ENCODE data around the gene EXOC2.
"Not testable (repeated sequence)": the region's sequence is repeated elsewhere in the genome, so short reads cannot be mapped to it uniquely, and the experiment has no call there.

The EXOC2 gene

DNA sequence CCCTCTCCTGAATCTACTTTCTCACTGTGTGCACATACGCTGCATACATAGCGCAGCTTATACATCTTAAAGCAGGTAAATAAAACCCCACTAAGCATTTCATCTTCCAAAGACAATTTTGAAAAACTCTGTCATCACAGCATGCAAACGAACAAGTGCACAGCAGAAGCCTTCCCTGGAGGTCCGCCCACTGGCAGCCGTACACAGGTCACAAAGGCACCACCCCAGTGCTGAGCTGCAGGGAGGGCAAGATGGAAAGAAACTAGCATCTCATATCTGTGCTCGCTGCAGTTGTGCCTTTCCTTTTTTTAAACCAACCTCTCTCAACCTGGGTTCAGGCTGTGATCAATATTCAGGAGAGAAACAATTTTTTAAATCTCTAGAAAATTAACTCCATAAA, 109.3 kb downstream of the EXOC2 start:
- no peak for DNase-seq (ENCODE audit: low spot score)

DNA sequence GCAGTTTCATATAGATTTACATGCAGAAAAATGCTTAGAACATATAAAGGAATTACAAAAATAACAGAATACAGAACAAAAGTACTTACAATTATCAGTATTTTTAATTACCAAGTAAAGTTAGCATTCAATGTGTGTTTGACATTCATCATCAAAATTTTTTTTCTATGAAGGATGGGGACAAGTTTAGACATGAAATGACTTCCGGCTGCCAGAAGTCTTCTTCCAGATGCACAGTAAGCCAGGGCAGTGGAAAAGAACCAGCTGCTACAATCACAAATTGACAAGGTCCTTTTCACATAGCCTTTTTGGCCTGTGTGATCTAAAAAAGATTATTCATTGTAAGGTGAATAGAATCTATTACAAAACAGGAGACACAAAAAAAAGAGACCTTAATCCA, 109.8 kb downstream of the EXOC2 start:
- DNase-seq (ENCODE audit: low spot score): no peak

DNA sequence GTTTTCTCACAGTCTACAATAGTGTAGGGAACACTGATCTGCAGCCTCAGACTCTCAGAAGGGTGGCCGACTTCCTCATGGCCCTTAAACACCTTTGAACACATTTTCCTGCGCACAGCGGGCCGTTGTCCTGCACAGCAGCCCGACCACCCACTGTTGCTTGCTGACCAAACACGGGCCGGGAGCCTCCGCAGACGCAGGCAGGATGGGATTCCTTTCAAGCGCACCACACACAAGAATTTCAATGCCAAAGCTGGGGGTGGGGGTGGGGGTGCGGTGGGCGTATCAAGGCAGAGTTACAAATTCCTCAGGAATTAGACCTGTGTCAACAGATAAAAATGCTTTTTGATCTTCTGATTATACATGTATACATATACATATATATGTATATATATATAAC, 110.6 kb downstream of the EXOC2 start:
- DNase-seq (ENCODE audit: low spot score): no peak

DNA sequence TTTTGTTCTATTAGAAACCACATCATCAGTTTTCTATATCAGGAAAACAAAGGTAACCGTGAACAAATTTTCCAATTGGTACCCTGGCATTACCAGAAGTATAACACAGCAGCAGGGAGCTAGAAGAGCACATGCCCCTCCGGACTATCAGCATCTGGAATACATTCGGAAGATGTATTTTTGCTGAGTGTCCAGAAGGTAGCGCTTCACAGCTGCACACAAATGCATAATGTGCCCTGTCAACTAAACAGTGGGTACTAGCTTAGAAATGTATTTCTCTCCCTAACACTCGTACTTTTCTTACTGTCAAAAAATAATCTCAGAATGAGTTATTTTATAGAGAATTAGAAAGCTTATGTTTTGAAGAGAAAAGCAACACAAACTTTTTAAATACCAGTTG, 113.6 kb downstream of the EXOC2 start:
- DNase-seq (ENCODE audit: low spot score): no peak

DNA sequence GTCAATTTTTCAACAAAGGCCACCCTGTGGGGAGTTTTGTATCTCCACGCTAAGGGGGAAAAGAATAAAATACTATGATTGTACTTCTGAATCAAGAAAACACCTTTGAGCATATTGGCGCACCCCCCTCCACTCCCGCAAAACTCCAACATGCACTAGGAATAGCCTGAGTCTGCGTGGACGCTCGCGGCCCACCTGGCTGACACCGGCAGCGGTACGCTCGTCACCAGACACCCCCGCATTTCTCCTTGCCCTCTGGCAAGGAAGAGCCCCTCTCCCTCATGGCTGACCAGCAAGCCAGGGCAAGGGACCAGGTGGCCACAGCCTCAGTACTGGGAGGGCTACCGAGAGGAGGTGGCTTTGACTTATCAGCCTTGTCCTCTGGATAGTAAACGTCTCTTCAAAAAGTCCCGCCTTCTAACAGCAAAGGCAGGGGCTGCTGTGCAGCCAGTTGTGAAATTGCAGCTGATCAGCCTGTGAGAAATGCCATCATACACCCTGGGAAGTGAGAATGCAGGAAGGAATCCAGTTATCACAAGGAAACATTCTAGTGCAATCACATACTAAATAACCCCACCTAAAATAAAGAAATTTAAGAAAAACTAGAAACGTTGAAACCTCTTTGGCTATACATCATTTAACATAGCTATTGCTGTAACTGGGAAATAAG, 120.2 kb downstream of the EXOC2 start:
- no peak for DNase-seq (ENCODE audit: low spot score)

DNA sequence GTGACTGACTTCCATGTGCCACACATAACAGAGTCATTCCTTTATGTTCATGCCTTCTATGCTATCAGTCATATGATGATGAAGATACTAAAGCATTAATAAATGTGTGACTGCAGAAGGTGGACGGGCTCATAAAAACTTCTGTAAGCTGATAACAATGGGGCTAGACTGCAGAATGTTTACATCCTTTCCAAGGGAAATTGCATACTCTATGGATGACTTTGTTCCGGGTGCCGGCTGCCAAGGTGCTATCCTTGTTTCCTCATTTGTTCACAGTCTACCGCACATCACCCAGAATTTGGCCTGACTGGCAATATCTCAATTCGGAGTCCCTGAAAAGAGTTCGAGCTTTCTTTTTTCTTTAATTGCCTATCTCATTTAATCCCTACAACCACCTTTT, 121.0 kb downstream of the EXOC2 start:
- DNase-seq (ENCODE audit: low spot score): no peak

DNA sequence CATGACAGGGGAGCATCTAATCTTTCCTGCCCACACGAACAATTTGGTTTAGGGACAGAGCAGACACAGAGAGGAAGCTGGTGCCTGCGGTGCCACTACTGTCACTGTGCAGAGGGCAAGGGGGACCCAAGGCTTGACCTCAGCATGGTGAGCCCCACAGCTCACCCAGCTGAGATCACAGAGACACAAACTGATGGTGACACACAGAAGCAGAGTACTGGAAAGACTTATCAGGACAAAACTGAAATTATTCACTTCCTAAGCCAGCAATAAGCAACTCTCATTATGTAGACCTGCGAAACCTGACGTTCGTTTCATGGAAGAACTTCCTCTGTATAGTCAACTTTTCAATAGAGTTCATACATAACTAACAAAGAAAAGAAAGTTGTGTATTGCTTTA, 122.1 kb downstream of the EXOC2 start:
- DNase-seq (ENCODE audit: low spot score): no peak

DNA sequence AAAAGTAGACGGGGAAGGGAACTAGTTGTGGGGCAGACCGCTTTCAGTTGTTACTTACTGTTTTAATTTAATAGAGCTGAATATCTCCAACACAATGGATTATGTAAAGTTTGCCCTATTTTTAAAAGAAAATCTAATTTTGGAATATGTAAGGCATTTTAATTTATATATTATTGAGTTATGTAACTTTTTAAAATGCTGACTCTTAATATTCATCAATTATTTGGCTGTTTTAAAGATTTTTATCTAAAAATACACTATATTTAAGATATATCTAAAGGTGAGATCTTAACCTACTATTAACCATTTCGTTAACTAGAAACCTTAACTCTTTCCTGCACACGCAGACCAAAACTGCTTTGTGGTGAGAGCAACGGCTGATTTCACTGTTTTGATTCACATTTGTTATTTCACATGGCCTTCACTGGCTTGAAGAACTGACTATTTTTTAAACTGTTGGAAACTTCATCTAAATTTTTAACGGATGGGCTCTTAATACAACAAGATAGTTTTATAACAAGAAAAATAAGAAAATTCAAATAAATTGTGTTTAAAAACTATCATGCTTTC, 123.9 kb downstream of the EXOC2 start:
- no peak for DNase-seq (ENCODE audit: low spot score)

DNA sequence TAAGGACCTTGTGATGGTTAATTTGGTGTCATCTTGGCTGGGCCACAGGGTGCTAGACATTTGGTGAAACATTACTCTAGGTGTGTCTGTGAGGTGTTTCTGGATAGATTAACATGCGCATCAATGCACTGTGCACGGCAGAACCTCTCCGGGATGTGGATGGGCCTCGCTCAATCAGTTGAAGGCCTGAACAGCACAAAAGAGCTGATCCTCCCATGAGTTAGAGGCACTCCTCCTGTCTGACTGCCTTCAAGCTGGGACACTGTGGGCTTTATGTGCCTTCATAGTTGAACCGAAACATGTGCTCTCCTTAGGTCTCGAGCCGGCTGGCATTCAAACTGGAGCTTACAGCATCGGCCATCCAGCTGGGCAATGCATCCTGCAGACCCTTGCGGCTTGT, 124.9 kb downstream of the EXOC2 start:
- DNase-seq (ENCODE audit: low spot score): no peak

DNA sequence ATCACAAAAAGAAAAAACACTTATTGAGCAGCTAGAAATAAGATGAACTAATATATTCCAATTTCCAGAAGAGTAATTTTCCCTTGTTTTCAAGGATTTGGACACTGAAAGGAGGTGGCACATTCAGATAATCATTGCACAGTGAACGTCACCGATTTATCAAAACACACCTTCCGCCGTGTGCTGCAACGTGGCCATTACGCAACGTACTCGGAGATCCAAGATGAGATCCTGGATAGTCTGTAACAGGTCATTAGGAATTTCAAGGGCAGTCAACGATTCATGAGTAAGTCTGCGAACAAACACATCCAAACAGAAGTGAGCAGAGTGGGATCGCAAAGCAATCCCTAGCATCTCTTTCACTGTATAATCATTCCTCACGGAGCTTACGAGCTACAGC, 129.1 kb downstream of the EXOC2 start:
- DNase-seq (ENCODE audit: low spot score): no peak

DNA sequence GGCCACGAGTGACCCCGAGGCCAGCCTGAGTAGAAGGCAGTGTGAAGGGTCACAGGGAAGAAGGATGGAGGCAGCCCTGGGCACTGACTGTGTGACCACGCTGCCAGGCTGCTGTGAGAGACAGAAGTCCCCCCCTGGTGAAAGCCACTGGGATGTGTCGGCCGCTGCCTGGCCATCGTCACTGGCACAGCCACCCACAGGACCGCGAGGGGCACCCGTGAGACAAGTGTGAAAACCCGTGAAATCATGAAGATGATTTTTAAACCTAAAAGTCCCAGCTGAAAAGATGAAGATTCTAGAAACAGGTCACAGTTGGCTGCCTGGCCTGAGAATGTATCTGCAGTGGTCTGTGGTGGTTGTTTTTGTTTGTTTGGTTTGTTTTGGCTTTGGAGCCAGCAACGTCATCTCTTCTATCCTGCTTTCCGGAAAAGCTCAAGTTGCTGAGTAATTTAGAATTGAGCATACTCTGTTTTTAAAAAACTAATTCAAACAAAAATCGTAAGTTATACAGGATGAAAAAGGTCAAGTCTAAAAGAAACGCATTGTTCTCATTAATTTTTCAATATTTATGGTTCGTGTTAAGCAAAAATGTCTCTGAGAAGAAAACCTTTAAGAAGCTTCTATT, 130.8 kb downstream of the EXOC2 start:
- no peak for DNase-seq (ENCODE audit: low spot score)

DNA sequence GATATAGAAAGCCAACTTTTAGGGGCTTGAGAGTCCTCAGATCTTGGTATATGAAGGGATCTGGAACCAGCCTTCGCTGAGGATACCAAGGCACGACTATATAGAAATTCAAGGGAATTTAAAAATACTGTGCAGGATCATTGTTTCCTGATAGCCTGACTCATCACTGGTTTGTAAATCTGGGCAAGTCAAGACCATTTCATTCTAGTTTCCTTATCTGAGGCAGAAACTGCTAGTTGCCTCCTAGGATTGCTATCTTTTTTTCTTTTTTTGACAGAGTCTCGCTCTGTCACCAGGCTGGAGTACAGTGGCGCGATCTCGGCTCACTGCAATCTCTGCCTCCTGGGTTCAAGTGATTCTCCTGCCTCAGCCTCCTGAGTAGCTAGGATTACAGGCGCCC, 131.6 kb downstream of the EXOC2 start:
- not testable (repeated sequence) for DNase-seq (ENCODE audit: low spot score)

DNA sequence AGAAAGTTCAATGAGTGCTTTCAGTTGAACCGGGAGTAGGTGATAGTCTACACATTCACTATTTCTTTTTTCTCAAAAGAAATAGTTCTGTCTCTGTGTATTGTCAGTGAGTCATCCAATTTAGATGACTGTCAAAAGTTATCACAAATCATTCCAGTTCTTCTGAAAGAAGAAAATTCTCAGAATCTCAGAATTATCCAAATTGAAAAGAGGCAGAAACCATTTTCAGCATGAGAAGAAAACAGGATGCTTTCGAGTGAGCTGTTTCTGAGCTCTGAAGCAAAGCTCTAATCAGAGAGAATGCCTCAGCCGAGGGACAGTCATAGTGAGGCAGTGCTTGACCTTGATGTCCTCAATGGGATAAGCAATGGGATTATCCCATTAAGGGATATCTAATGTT, 134.0 kb downstream of the EXOC2 start:
- no peak for DNase-seq (ENCODE audit: low spot score)

DNA sequence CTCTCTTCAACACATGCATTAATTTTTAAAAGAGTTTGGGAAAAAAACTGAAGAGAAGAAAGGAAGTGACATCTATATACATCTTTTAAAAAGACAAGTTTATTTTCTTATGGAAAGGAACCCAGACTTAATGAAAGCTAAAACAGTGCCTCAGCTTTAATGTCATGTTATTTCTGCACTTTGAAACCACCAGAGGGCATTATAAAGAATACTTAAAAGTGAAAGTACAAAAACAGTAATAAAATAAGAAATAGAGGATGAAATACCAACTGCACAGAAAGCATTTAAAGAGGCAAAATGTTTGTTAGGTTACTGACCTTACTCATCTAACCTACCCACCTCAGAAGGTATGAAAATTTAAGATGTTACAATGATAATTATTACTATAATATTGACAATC, 134.8 kb downstream of the EXOC2 start:
- DNase-seq (ENCODE audit: low spot score): no peak

DNA sequence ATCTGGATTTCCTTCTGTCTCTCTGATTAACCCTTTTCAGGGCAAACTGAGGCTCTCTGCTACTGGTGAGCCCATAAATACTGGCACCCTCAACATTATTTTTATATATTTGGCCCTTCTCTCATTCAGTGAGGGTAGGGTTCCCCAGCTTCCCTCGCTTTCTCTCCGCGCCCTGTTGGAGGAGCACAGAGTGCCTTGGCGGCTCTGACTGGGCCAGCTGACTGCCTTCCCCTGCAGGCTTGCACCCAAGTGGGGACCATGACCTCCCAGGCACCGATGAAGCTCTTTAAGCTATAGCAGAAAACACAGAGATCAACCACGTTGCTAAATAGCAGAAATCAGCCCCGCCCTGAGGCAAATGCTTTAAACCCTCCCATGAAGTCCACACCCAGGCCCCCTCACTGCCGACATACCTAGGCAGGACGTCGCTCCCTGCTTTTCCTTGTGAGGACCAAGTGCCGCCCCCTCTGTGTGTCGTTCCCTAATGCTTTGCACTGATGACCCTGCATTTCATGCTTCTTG, 141.0 kb downstream of the EXOC2 start:
- DNase-seq (ENCODE audit: low spot score): no peak

DNA sequence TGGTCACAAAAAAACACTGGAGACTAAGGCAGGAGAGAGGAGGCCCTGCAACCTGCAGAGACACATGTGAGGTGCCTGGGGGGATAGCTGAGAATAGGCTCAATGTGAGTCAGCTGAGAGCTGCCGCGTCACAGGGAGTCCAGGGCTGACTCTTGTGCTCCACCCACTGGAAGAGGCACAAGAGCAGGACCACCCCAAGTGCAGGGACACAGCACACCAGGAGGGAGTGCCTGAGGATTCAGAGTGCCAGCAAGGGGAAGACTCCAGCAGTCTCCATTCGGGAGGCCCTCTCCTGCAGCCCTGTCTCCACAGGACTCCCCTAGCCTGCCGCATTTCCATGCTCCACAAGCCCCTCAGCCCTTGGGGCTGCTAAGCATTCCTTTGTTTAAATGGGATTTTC, 141.5 kb downstream of the EXOC2 start:
- DNase-seq (ENCODE audit: low spot score): no peak

DNA sequence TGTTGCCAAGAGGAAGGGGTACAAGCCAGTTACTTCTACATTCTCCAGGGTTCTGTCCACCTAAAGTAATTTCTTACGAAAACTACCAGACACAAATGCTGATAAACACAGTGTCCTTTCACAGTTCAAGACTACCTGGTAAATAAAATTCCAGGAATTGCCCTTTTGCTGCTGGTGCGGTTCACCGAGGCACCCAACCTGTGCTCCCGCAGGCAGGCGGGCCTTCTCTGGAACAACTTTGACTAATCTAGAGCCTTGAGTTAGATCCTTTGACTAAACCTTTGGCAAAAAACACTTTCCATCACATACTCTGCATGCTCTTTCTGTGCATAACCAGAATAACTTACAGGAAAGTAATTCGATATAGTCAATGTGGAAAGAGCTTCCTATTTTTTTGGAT, 143.0 kb downstream of the EXOC2 start:
- DNase-seq (ENCODE audit: low spot score): no peak

DNA sequence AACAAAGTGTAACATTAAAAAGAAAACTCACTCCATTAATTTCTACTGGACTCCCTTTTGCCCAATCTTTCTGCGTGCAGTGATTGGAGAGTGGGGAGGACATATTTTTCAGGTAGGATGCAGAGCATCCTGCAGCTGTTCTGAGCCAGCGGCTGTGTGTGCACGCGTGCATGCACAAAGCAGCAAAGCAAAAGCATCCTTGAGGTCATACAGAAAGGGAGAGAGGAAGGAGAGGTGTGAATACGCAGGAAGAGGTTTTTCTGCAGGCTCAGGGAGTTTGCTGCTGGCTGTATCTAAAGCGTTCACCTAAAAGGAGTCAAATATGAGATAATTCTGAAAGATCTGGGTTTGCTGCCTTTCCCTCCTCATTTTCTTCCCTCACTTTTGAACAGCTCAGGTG, 144.4 kb downstream of the EXOC2 start:
- no peak for DNase-seq (ENCODE audit: low spot score)

DNA sequence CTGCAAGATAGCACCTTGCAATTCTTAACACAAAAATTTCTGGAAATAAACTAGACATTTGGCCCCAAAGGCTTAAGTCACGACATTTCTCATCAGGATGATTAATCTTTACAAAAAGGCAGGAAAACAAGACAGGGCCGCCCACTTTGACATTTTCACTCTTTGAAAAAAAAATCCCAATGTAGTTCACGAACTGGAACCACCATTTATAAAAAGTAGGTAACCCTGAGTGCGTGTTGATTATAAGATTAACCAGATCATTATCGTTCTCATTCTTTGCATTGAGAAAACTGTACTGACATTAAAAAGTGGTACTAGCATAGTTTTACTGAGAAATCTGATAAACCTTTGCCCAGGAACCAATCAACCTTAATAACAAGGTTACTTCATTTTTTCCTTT, 144.8 kb downstream of the EXOC2 start:
- DNase-seq (ENCODE audit: low spot score): no peak

DNA sequence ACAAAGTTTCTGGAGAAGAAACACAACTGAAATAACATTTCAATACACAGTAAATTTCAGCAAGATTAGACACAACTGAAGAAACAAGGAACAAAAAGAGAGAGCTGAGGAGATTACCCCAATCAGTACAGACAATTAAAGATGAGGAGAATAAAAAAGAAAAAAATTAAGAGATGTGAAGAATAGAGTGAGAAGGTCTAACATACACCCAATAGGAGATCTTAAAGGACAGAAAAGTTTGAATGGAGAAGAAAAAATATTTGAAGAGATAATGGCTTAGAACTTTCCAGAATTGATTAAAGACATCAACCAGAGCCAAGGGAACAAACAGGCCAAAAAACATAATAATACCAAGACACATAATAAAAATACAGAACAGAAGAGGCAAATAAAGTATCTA, 152.4 kb downstream of the EXOC2 start:
- no peak for DNase-seq (ENCODE audit: low spot score)

DNA sequence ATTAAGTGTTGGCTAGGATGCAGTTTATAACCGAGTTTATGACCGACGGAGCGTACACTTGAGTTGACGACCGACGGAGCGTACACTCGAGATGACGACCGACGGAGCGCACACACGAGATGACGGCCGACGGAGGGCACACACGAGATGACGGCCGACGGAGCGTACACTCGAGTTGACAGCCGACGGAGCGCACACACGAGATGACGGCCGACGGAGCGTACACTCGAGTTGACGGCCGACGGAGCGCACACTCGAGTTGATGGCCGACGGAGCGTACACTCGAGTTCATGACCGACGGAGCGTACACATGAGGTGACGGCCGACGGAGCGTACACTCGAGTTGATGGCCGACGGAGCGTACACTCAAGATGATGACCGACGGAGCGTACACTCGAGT, 155.8 kb downstream of the EXOC2 start:
- no peak for DNase-seq (ENCODE audit: low spot score)

DNA sequence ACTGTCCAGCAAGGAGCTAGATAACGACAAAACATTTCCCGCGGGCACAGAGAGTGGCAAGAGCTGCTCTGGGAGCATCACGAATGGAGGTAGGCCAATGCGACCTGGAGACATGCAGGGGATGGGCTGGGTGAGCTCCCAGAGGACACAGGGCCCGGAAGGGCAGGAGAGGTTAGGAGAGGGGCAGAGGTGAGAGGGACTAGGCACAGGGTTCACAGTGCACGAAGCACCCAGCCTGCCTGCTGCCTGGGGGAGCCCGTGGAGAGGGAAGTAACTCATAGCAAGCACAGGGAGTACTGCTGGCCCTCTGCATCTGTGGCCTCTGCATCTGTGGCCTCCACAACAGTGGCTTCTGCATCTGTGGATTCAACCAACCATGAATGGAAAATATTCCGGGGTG, 162.5 kb downstream of the EXOC2 start:
- no peak for DNase-seq (ENCODE audit: low spot score)

DNA sequence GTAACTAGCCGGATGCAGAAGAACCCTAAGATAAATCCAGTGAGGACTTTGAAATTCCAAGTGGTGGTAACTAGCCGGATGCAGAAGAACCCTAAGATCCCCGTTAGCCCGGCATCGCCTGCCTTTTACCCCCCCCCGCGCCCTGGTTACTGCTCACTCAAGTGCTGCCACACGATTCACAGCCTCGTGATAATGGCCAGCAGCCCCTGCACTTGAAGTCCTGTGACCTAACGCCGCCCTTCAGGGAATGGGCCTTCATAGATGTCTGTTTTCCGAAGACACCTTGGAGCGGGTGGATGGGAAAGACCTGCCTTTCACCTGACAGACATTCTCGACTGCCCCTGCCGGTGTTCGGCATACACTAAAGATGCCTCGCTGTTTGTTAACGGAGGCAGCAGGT, 163.9 kb downstream of the EXOC2 start:
- DNase-seq (ENCODE audit: low spot score): no peak
